Peyer's patch (tissue), 4 donors: ENCODE data around the gene SERPINB1. TPM values are rescaled to one million over a fixed set of nuclear protein-coding genes. Genes with fewer than 3 reads are reported as not detected.

Experiments
- DNase-seq, 3 donors: peaks; one replicate each; pipeline ENCODE4 v3.0.0-alpha.2; 2017 to 2019
- H3K27ac ChIP-seq, 4 donors: fragments of 200-600 bp; sonication (generic); one replicate each; pipeline ENCODE4 v1.5.1; 2016 to 2019
- H3K27me3 ChIP-seq, 2 donors: fragments of 200-600 bp; sonication (generic); one replicate each; pipeline ENCODE4 v1.5.1; 2019
- H3K36me3 ChIP-seq, 3 donors: fragments of 200-600 bp; sonication (generic); one replicate each; pipeline ENCODE4 v1.5.1; 2016 to 2019
- H3K4me1 ChIP-seq, 4 donors: fragments of 200-600 bp; sonication (generic); one replicate each; pipeline ENCODE4 v1.5.1; 2016 to 2019
- H3K4me3 ChIP-seq, 4 donors: fragments of 200-600 bp; sonication (generic); 1 replicate in 3 of 4; 2 replicates in 1 of 4; pipeline ENCODE4 v1.5.1; 2016 to 2019; ENCODE audit warnings: mild to moderate bottlenecking in 1 of 4
- H3K9me3 ChIP-seq, 4 donors: fragments of 200-600 bp; sonication (generic); one replicate each; pipeline ENCODE4 v1.5.1; 2016 to 2019; ENCODE audit warnings: mild to moderate bottlenecking in 1 of 4
- CTCF ChIP-seq, 6 experiments: fragments of 450-650 bp in 4 of 6; fragments of 200-600 bp in 2 of 6; sonication (generic) in 1 of 6; IDR thresholded peaks; one replicate each; pipeline ENCODE4 v1.5.1; 2017 to 2019; ENCODE audit warnings: antibody characterized with exemption in 6 of 6, mild to moderate bottlenecking in 3 of 6, moderate library complexity in 1 of 6
- POLR2A ChIP-seq, 2 donors: fragments of 450-650 bp; IDR thresholded peaks; one replicate each; pipeline ENCODE4 v1.5.1; 2017; ENCODE audit warnings: antibody characterized with exemption in 2 of 2, mild to moderate bottlenecking in 2 of 2, moderate library complexity in 2 of 2
- total RNA-seq, 4 donors: library from RNA; depleted of rRNA; stranded (reverse); fragments of >200 nt; gene quantifications; one replicate each; pipeline ENCODE4 v1.1.0, GENCODE V29; 2016

SERPINB1 gene
- total RNA-seq, 4 donors from 2014 or later, result 58.6 to 122 (median 86.4) TPM

GRCh38 chr6:2794171-2794730, 47.4 kb downstream of the SERPINB1 start:
- DNase-seq, result no peak
- TF ChIP-seq POLR2A (IDR thresholded peaks at IDR 0.05) (no peak), CTCF (IDR thresholded peaks at IDR 0.05) (no peak)
- H3K27me3 ChIP-seq, result no peaks in the 10 kb centered on the region
- peak overlapping the region in 1 of 4 donors; percentile 4 for H3K27ac ChIP-seq
- H3K36me3 ChIP-seq, result no peaks in the 10 kb centered on the region
- peaks cover 0 to 18% (median 0%) of the 10 kb centered on the region in 4 donors for H3K4me1 ChIP-seq
- H3K9me3 ChIP-seq, result no peaks in the 10 kb centered on the region
- H3K4me3 ChIP-seq, result no peak overlapping the region

DNA sequence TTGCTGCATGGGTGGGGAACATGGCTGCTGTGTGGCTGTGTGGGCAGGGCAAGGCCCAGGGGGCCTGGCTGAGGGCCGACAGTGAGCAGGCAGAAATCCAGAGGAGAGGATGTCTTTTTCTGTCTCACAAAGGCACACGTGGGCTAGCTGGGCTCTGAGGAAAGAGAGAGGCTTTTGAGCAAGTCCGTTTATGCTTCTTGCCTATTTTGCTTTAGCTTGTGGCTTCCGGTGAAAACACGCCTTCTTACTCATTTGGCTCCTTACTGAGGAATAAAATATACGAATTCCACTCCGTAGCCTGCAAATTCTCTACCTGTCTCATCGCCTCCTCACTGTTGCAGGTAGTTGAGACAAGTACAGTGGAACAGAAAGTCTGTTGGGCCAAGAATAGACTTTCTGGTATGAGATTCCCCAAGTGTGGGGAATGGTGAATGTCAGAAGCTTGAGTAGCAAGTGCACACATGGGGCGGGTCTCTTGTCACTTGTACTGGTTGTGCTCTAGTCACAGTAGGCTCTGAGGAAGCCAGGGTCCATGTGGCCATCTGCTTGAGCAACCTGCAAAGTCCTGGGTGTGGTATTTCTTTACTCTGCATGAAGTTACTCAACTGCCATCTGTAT, 48.0 kb downstream of the SERPINB1 start:
- peak in 2 of 3 donors; percentile 66 to 78 for DNase-seq
- H3K9me3 ChIP-seq, result no peaks in the 10 kb centered on the region
- TF ChIP-seq CTCF (IDR thresholded peaks at IDR 0.05) (no peak), POLR2A (IDR thresholded peaks at IDR 0.05) (no peak)
- H3K4me3 ChIP-seq, result no peak overlapping the region
- no peaks in the 10 kb centered on the region for H3K27me3 ChIP-seq
- peaks cover 0 to 18% (median 0%) of the 10 kb centered on the region in 4 donors for H3K4me1 ChIP-seq
- peak overlapping the region in 2 of 4 donors; percentile 4 to 36 for H3K27ac ChIP-seq
- H3K36me3 ChIP-seq, result no peaks in the 10 kb centered on the region

DNA sequence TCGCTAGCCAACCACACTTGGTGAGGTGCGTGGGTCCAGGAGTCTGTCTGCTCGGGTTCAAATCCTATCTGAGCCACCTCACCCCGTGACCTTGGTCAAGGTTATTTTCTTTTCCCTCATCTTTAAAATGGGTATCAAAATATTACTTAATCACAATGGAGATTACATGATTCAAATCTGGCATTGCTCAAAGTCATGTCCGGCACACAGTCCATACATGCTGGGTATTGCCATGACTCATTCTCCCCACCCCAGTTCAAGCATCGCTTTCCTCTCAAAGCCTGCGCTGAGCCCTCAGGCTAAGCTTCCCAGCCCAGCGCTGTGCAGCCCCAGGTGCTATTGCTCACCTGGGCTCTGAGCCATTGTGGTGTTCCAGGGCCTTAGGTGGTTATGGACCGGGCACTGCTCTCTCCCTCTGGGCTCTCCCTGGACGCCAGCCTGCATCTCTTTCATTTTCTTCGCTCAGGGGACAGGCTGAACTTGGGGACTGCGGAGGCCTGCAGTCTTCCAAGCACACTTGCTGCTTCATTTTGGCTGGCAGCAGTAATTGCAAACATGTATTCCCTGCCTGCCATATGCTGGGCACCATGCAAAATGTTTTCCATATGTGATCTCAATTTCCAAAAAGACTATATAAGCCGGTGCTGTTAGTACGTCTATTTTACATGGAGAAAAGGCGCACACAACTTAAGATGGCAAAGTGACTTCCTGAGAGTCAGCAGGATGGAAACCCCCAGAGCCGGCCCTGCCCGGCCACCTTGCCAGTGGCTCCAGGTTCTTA, 49.1 kb downstream of the SERPINB1 start:
- H3K36me3 ChIP-seq, result no peaks in the 10 kb centered on the region
- H3K27me3 ChIP-seq, result no peaks in the 10 kb centered on the region
- H3K4me1 ChIP-seq, result peaks cover 0 to 18% (median 0%) of the 10 kb centered on the region in 4 donors
- no peaks in the 10 kb centered on the region for H3K9me3 ChIP-seq
- DNase-seq, result no peak
- H3K4me3 ChIP-seq, result no peak overlapping the region
- TF ChIP-seq CTCF (IDR thresholded peaks at IDR 0.05) (no peak), POLR2A (IDR thresholded peaks at IDR 0.05) (no peak)
- H3K27ac ChIP-seq, result peak overlapping the region in 2 of 4 donors; percentile 4 to 74

DNA sequence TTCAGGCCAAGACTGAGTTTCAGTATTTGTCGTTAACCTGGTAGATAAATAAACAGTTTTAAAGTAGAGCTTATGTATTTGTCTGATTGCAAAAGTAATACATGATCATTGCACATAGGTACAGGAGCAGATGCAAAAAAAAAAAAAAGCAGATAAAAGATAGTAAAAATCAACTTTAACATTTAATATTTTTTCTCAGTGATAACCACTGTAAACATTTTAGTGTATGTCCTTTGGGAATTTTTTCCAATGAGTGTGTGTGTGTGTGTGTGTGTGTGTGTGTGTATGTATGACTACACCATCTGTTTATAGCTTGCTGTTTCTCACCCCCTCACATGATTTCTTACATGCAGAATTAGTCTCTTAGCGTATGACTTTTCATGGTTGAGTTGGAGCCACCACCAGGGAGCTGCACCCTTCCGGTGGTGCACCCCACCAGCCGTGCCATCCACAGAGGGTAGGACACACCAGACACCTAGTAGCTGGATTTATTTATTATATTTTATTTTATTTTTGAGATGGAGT, 50.2 kb downstream of the SERPINB1 start:
- Histone ChIP-seq H3K9me3 (no peaks in the 10 kb centered on the region), H3K27ac (peak overlapping the region in 1 of 4 donors; percentile 74), H3K4me3 (no peak overlapping the region), H3K4me1 (peaks cover 0 to 18% (median 0%) of the 10 kb centered on the region in 4 donors), H3K27me3 (no peaks in the 10 kb centered on the region), H3K36me3 (no peaks in the 10 kb centered on the region)
- TF ChIP-seq POLR2A (IDR thresholded peaks at IDR 0.05), result no peak
- TF ChIP-seq CTCF (IDR thresholded peaks at IDR 0.05), result no peak
- DNase-seq, result no peak

GRCh38 chr6:2790588-2791449, 50.8 kb downstream of the SERPINB1 start:
- Histone ChIP-seq H3K27ac (peak overlapping the region; percentile 3 to 74 (median 30)), H3K36me3 (peaks cover 0 to 4% (median 0%) of the 10 kb centered on the region in 3 donors), H3K27me3 (no peaks in the 10 kb centered on the region), H3K4me1 (peaks cover 0 to 18% (median 0%) of the 10 kb centered on the region in 4 donors), H3K4me3 (no peak overlapping the region), H3K9me3 (no peaks in the 10 kb centered on the region)
- peak in 2 of 3 donors; percentile 54 to 86 for DNase-seq
- TF ChIP-seq CTCF (IDR thresholded peaks at IDR 0.05) (peak in 5 of 6 experiments; percentile 65 to 94 (median 92)), POLR2A (IDR thresholded peaks at IDR 0.05) (no peak)
